Inferior parietal cortex (tissue), 1 donor: Measurements from ENCODE around the gene MRPL43.
A peak's percentile ranks its signal among the peaks of the same experiment; 100 is the strongest.
"Not testable (repeated sequence)": the region's sequence is repeated elsewhere in the genome, so short reads cannot be mapped to it uniquely, and the experiment has no call there.

Experiments
- DNase-seq: peaks from one replicate; pipeline ENCODE4 v3.0.0-alpha.2; 2016; ENCODE audit errors: extremely low spot score

MRPL43 gene

GRCh38 chr10:100986952-100987684 is at the start of gene MRPL43, which contains the start of gene TWNK:
TSS of gene MRPL43 (minus strand) at chr10:100987497. CDS start at chr10:100987443, 54 bp downstream.
TSS of gene TWNK (plus strand) at chr10:100987543. CDS start at chr10:100988211, 668 bp downstream.
- DNase-seq: peak; percentile 93

GRCh38 chr10:101036726-101037125 is 49.4 kb upstream of the MRPL43 start:
- no peak for DNase-seq

GRCh38 chr10:101035916-101036702 is 48.8 kb upstream of the MRPL43 start:
- DNase-seq: no peak

GRCh38 chr10:101035314-101035713 is 48.0 kb upstream of the MRPL43 start:
- DNase-seq: no peak

GRCh38 chr10:101034404-101034803 is 47.1 kb upstream of the MRPL43 start:
- not testable (repeated sequence) for DNase-seq

- DNase-seq: no peak
These were observed 46.0 kb upstream of the MRPL43 start for GRCh38 chr10:101033276-101033675.

GRCh38 chr10:101032637-101033224 is 45.4 kb upstream of the MRPL43 start:
- peak; percentile 69 for DNase-seq

- peak; percentile 84 for DNase-seq
These were observed 44.7 kb upstream of the MRPL43 start for GRCh38 chr10:101031796-101032636.

GRCh38 chr10:101031128-101031795 is 44.0 kb upstream of the MRPL43 start, which contains the start of the genes PDZD7 and SFXN3:
TSS of gene PDZD7 (minus strand) at chr10:101031129. CDS start at chr10:101030219, 910 bp downstream.
TSS of gene SFXN3 (plus strand) at chr10:101031234. CDS start at chr10:101034695, 3,461 bp downstream.
- peak; percentile 93 for DNase-seq

- DNase-seq: no peak
These were observed 43.3 kb upstream of the MRPL43 start for GRCh38 chr10:101030496-101031127.

- no peak for DNase-seq
These were observed 42.4 kb upstream of the MRPL43 start for GRCh38 chr10:101029520-101030295.

GRCh38 chr10:101028446-101029337 is 41.4 kb upstream of the MRPL43 start:
- DNase-seq: no peak

GRCh38 chr10:101027106-101027720 is 39.9 kb upstream of the MRPL43 start:
- DNase-seq: no peak

- DNase-seq: no peak
These were observed 35.8 kb upstream of the MRPL43 start for GRCh38 chr10:101022967-101023705.

GRCh38 chr10:101021692-101022251 is 34.5 kb upstream of the MRPL43 start:
- DNase-seq: no peak

GRCh38 chr10:101021239-101021638 is 33.9 kb upstream of the MRPL43 start:
- DNase-seq: no peak
